GM13976 (cell line): ENCODE results near the gene RANBP17.
"Not testable (repeated sequence)": the region's sequence is repeated elsewhere in the genome, so short reads cannot be mapped to it uniquely, and the experiment has no call there.

Experiments
- DNase-seq: peaks from one replicate; pipeline ENCODE4 v3.0.0; 2012; ENCODE audit warnings: low spot score
- in situ Hi-C: fragments of 300-500 bp; cut with MboI; formaldehyde crosslinking; loops from one replicate; pipeline ENCODE4 v1.12.0; 2022; ENCODE audit warnings: low sequenced_read_pairs, mixed read lengths, inconsistent platforms; ENCODE audit not compliant: unreplicated experiment
- TF ChIP-seq, protein P1 (sequence below): IDR thresholded peaks from 2 replicates; pipeline ENCODE4 v1.5.1; 2012; ENCODE audit warnings: borderline replicate concordance, mild to moderate bottlenecking; ENCODE audit not compliant: insufficient read depth; ENCODE audit errors: extremely low read depth, missing control alignments, control extremely low read depth

The RANBP17 gene

GRCh38 chr5:171175746-171176145 is 313.9 kb downstream of the RANBP17 start:
- no peak for DNase-seq
- in situ Hi-C loops: no loop called here
- TF ChIP-seq, protein P1, sequence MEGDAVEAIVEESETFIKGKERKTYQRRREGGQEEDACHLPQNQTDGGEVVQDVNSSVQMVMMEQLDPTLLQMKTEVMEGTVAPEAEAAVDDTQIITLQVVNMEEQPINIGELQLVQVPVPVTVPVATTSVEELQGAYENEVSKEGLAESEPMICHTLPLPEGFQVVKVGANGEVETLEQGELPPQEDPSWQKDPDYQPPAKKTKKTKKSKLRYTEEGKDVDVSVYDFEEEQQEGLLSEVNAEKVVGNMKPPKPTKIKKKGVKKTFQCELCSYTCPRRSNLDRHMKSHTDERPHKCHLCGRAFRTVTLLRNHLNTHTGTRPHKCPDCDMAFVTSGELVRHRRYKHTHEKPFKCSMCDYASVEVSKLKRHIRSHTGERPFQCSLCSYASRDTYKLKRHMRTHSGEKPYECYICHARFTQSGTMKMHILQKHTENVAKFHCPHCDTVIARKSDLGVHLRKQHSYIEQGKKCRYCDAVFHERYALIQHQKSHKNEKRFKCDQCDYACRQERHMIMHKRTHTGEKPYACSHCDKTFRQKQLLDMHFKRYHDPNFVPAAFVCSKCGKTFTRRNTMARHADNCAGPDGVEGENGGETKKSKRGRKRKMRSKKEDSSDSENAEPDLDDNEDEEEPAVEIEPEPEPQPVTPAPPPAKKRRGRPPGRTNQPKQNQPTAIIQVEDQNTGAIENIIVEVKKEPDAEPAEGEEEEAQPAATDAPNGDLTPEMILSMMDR: no peak

- in situ Hi-C loops, DNase-seq: not testable (repeated sequence)
Measured at GRCh38 chr5:171178190-171178589, 316.4 kb downstream of the RANBP17 start.

- no peak for DNase-seq
- in situ Hi-C loops: no loop called here
- TF ChIP-seq, protein P1: no peak
Measured at GRCh38 chr5:171188016-171188415, 326.2 kb downstream of the RANBP17 start.

- DNase-seq: no peak
- TF ChIP-seq, protein P1: no peak
- in situ Hi-C loops: no loop called here
Measured at GRCh38 chr5:171189442-171189841, 327.6 kb downstream of the RANBP17 start.

DNA sequence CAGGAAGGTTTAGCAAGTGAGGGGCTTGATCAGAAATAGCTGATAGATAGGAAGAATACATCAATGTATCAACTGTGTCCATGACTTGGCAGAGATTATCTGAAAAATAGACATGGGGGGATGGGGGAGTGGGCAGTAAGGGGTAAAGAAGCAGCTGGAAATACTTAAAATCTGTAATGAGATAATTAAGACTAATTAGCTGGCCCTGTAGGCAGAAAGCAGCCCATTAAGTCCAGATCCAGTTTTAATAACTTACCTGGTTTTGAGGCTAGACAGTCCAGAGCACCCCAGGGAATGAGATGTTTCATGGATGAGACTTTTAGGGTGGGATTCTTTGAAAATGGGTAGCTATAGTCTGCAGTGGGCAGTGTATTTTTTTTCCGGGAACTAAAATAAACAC is 330.3 kb downstream of the RANBP17 start:
- TF ChIP-seq, protein P1: no peak
- DNase-seq: no peak
- in situ Hi-C loops: no loop called here

GRCh38 chr5:171201310-171201709 is 339.5 kb downstream of the RANBP17 start:
- TF ChIP-seq, protein P1: no peak
- in situ Hi-C loops: no loop called here
- no peak for DNase-seq

- TF ChIP-seq, protein P1: no peak
- no peak for DNase-seq
- in situ Hi-C loops: no loop called here
Measured at GRCh38 chr5:171205375-171205774, 343.6 kb downstream of the RANBP17 start.
